ENCODE measurements around the gene COL27A1.

Gene COL27A1

DNA sequence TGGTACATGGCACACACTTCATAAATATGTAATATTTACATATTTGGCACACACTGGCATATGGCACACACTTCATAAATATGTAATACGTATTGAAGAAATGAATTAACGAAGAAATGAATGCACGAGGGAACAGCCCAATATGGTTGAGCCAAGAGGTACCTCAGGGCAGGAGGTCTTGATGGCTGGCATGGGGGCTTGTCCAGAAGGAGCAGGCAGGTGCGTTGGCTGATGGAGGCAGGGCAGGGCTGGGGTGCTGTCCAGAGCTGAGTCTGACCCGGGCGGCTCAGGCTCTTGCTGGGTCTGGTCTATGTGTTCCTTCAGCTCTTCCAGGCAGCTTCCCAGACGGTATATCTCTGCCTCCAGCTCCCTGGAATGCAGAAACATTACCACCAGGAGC, 206.2 kb downstream of the COL27A1 start:
- no peaks in the 10 kb centered on the region for H3K4me1 ChIP-seq (ENCODE audit: insufficient read depth, low read length)

More for the DNA sequence above, 206.2 kb downstream of the COL27A1 start:
- no peaks in the 10 kb centered on the region for H3K9me3 ChIP-seq (ENCODE audit: control insufficient read depth, insufficient read depth, low read length)
- peaks cover 41% of the 10 kb centered on the region for H3K36me3 ChIP-seq (ENCODE audit: insufficient read depth, low read length)
- H3K9ac ChIP-seq (ENCODE audit: low read depth, low read length): no peak overlapping the region

Measured in ES-I3 (cell line).